OCI-LY1 (cell line): Measurements from ENCODE around the gene AFF2.

Experiments
- H2AFZ ChIP-seq: fragments of 200-600 bp; sonication (generic), shearing (Covaris generic); 2 replicates; pipeline ENCODE4 v1.6.0; 2014; ENCODE audit warnings: antibody characterized with exemption, mild to moderate bottlenecking, low read length
- H3F3A ChIP-seq: fragments of 200-600 bp; sonication (generic), shearing (Covaris generic); 2 replicates; pipeline ENCODE4 v1.6.0; 2014; ENCODE audit warnings: mild to moderate bottlenecking, antibody characterized with exemption, low read length, moderate library complexity; ENCODE audit not compliant: insufficient read depth
- H3K27ac ChIP-seq: fragments of 200-600 bp; sonication (generic); 2 replicates; pipeline ENCODE4 v1.5.1; 2014; ENCODE audit warnings: low read length, mixed run types, mild to moderate bottlenecking, low read depth; ENCODE audit not compliant: poor library complexity, severe bottlenecking
- H3K27me3 ChIP-seq: fragments of 200-600 bp; sonication (generic); 2 replicates; pipeline ENCODE4 v1.6.0; 2014; ENCODE audit warnings: antibody characterized with exemption, mild to moderate bottlenecking, low read length, moderate library complexity; ENCODE audit not compliant: insufficient read depth
- H3K36me3 ChIP-seq: fragments of 200-600 bp; sonication (generic); 2 replicates; pipeline ENCODE4 v1.6.1; 2014; ENCODE audit warnings: mild to moderate bottlenecking, antibody characterized with exemption, low read length, moderate library complexity, mixed read lengths; ENCODE audit not compliant: insufficient read depth
- H3K4me1 ChIP-seq: fragments of 200-600 bp; sonication (generic); 2 replicates; pipeline ENCODE4 v1.5.1; 2014; ENCODE audit warnings: mild to moderate bottlenecking, low read length, moderate library complexity; ENCODE audit not compliant: insufficient read depth, severe bottlenecking
- H3K4me2 ChIP-seq: fragments of 200-600 bp; sonication (generic), shearing (Covaris generic); 2 replicates; pipeline ENCODE4 v1.6.1; 2014; ENCODE audit warnings: low read length
- H3K4me3 ChIP-seq: fragments of 200-600 bp; sonication (generic); 2 replicates; pipeline ENCODE4 v1.5.1; 2014; ENCODE audit warnings: low read length, low read depth, mild to moderate bottlenecking, mixed read lengths; ENCODE audit not compliant: poor library complexity, severe bottlenecking
- H3K79me2 ChIP-seq: fragments of 200-600 bp; shearing (Covaris generic); 2 replicates; pipeline ENCODE4 v1.6.1; 2016; ENCODE audit warnings: mixed run types, low read length, mixed read lengths; ENCODE audit not compliant: insufficient read depth
- H3K9ac ChIP-seq: fragments of 200-600 bp; sonication (generic), shearing (Covaris generic); 2 replicates; pipeline ENCODE4 v1.6.1; 2014; ENCODE audit warnings: mild to moderate bottlenecking, low read length, mixed read lengths
- H3K9me2 ChIP-seq: fragments of 200-600 bp; sonication (generic), shearing (Covaris generic); 2 replicates; pipeline ENCODE4 v1.6.1; 2014; ENCODE audit warnings: low read depth, mild to moderate bottlenecking, low read length, mixed read lengths
- H3K9me3 ChIP-seq: fragments of 200-600 bp; shearing (Covaris generic); 2 replicates; pipeline ENCODE4 v1.6.1; 2014; ENCODE audit warnings: low read length, mixed read lengths
- H4K20me1 ChIP-seq: fragments of 200-600 bp; sonication (generic), shearing (Covaris generic); 2 replicates; pipeline ENCODE4 v1.6.0; 2016; ENCODE audit warnings: mild to moderate bottlenecking, low read length; ENCODE audit not compliant: insufficient read depth
- EZH2 ChIP-seq: fragments of 200-600 bp; sonication (generic), shearing (Covaris generic); IDR thresholded peaks from 2 replicates; pipeline ENCODE4 v1.8.0; 2017; ENCODE audit warnings: borderline replicate concordance, mixed run types, mild to moderate bottlenecking, antibody characterized with exemption, low read length, moderate library complexity, mixed read lengths
- TF ChIP-seq, protein P1 (sequence below): fragments of 200-600 bp; sonication (generic), shearing (Covaris generic); IDR thresholded peaks from 2 replicates; pipeline ENCODE4 v1.5.1; 2017; ENCODE audit warnings: mild to moderate bottlenecking, antibody characterized with exemption, low read length, moderate library complexity, mixed read lengths

The AFF2 gene

GRCh38 chrX:148723551-148723950, 223.1 kb downstream of the AFF2 start:
- no peaks in the 10 kb centered on the region for H3K9me3 ChIP-seq
- no peaks in the 10 kb centered on the region for H3K27me3 ChIP-seq
- H4K20me1 ChIP-seq = no peaks in the 10 kb centered on the region
- TF ChIP-seq, protein P1, sequence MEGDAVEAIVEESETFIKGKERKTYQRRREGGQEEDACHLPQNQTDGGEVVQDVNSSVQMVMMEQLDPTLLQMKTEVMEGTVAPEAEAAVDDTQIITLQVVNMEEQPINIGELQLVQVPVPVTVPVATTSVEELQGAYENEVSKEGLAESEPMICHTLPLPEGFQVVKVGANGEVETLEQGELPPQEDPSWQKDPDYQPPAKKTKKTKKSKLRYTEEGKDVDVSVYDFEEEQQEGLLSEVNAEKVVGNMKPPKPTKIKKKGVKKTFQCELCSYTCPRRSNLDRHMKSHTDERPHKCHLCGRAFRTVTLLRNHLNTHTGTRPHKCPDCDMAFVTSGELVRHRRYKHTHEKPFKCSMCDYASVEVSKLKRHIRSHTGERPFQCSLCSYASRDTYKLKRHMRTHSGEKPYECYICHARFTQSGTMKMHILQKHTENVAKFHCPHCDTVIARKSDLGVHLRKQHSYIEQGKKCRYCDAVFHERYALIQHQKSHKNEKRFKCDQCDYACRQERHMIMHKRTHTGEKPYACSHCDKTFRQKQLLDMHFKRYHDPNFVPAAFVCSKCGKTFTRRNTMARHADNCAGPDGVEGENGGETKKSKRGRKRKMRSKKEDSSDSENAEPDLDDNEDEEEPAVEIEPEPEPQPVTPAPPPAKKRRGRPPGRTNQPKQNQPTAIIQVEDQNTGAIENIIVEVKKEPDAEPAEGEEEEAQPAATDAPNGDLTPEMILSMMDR = no peak
- no peak for TF ChIP-seq EZH2
- no peak overlapping the region for H3K27ac ChIP-seq
- H2AFZ ChIP-seq = no peak overlapping the region
- no peaks in the 10 kb centered on the region for H3K36me3 ChIP-seq
- H3K9me2 ChIP-seq = no peaks in the 10 kb centered on the region
- H3K9ac ChIP-seq = no peak overlapping the region
- H3F3A ChIP-seq = no peaks in the 10 kb centered on the region
- H3K79me2 ChIP-seq = no peaks in the 10 kb centered on the region
- H3K4me3 ChIP-seq = no peak overlapping the region
- no peaks in the 10 kb centered on the region for H3K4me1 ChIP-seq
- no peak overlapping the region for H3K4me2 ChIP-seq

- no peaks in the 10 kb centered on the region for H4K20me1 ChIP-seq
- H3K27ac ChIP-seq = no peak overlapping the region
- H3K9ac ChIP-seq = no peak overlapping the region
- no peaks in the 10 kb centered on the region for H3K9me3 ChIP-seq
- H3K4me3 ChIP-seq = no peak overlapping the region
- no peaks in the 10 kb centered on the region for H3K9me2 ChIP-seq
- H3K36me3 ChIP-seq = peaks cover 5% of the 10 kb centered on the region; the same call in 1 of the 2 replicates
- H3K27me3 ChIP-seq = no peaks in the 10 kb centered on the region
- no peaks in the 10 kb centered on the region for H3K79me2 ChIP-seq
- no peak for TF ChIP-seq EZH2
- TF ChIP-seq, protein P1 = no peak
- H3F3A ChIP-seq = no peaks in the 10 kb centered on the region
- H3K4me1 ChIP-seq = no peaks in the 10 kb centered on the region
- no peak overlapping the region for H2AFZ ChIP-seq
- no peak overlapping the region for H3K4me2 ChIP-seq
Observed at GRCh38 chrX:148728901-148729300, 228.5 kb downstream of the AFF2 start.

DNA sequence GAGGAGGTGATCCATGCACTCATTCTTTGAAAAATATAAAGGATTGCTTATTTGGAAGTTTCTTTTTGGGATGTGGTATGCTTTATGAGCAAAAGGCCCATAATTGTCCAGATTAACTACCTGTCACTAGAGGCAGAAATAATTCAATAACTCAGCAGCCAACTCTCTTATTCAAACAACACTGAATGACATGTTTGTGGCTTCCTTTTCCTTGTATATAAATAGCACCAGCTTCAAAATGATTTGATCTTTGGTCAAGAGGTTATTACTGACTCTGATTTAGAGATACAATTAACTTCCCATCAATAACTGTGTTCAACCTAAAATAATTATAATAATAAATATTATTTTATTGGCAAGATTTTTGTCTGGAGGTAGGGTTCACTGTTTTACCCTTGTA, 232.3 kb downstream of the AFF2 start:
- H3K9me2 ChIP-seq = no peaks in the 10 kb centered on the region
- H3K9me3 ChIP-seq = no peaks in the 10 kb centered on the region
- no peak overlapping the region for H3K4me2 ChIP-seq
- H3K36me3 ChIP-seq = peaks cover 5% of the 10 kb centered on the region; the same call in 1 of the 2 replicates
- H3K4me3 ChIP-seq = no peak overlapping the region
- H3F3A ChIP-seq = no peaks in the 10 kb centered on the region
- H3K9ac ChIP-seq = no peak overlapping the region
- no peaks in the 10 kb centered on the region for H3K79me2 ChIP-seq
- no peaks in the 10 kb centered on the region for H3K27me3 ChIP-seq
- H2AFZ ChIP-seq = no peak overlapping the region
- H3K4me1 ChIP-seq = no peaks in the 10 kb centered on the region
- H4K20me1 ChIP-seq = no peaks in the 10 kb centered on the region
- no peak overlapping the region for H3K27ac ChIP-seq
- TF ChIP-seq, protein P1 = no peak
- no peak for TF ChIP-seq EZH2
